G401.6 (cell line): ENCODE results near the gene PNKD.

Experiments used
- FAIRE-seq: peaks from 2 replicates; lab custom pipeline; 2012; peaks lifted over from hg19 to GRCh38; lab: Jason Lieb, UNC

Gene PNKD

GRCh38 chr2:218257390-218257981 lies 12.8 kb upstream of the PNKD start:
- no peak for FAIRE-seq

- FAIRE-seq, result no peak
Observed at GRCh38 chr2:218259099-218259961, 11.0 kb upstream of the PNKD start.

GRCh38 chr2:218260166-218260565 lies 10.2 kb upstream of the PNKD start:
- no peak for FAIRE-seq

- no peak for FAIRE-seq
Observed at GRCh38 chr2:218260742-218261422, 9.4 kb upstream of the PNKD start, which contains the start of gene GPBAR1. GPBAR1 (plus strand) TSS chr2:218261015; CDS start chr2:218262725, 1,710 bp downstream.

- FAIRE-seq, result no peak
Observed at GRCh38 chr2:218261423-218262236, 8.7 kb upstream of the PNKD start.

- no peak for FAIRE-seq
Observed at GRCh38 chr2:218262237-218262600, 8.1 kb upstream of the PNKD start.

- no peak for FAIRE-seq
Observed at GRCh38 chr2:218262631-218263586, 7.4 kb upstream of the PNKD start.

- no peak for FAIRE-seq
Observed at GRCh38 chr2:218263817-218264641, 6.3 kb upstream of the PNKD start.

GRCh38 chr2:218264773-218265561 lies 5.4 kb upstream of the PNKD start:
- FAIRE-seq, result no peak

- no peak for FAIRE-seq
Observed at GRCh38 chr2:218265626-218266025, 4.7 kb upstream of the PNKD start.

- FAIRE-seq, result no peak
Observed at GRCh38 chr2:218266316-218266979, 3.9 kb upstream of the PNKD start.

GRCh38 chr2:218267259-218267658 lies 3.1 kb upstream of the PNKD start:
- no peak for FAIRE-seq

- FAIRE-seq, result no peak
Observed at GRCh38 chr2:218270721-218271486, 585 bp downstream of the PNKD start.

GRCh38 chr2:218271487-218271797 lies 1.1 kb downstream of the PNKD start:
- no peak for FAIRE-seq

- FAIRE-seq, result no peak
Observed at GRCh38 chr2:218271865-218272530, 1.7 kb downstream of the PNKD start.

- peak; percentile 76 for FAIRE-seq
Observed at GRCh38 chr2:218272531-218273212, 2.4 kb downstream of the PNKD start.
